Progenitor cell of endocrine pancreas (in vitro differentiated cells): ENCODE data around the gene GIN1. TPM values are rescaled to one million over a fixed set of nuclear protein-coding genes. Genes with fewer than 3 reads are reported as not detected.
"Not testable (repeated sequence)": the region's sequence is repeated elsewhere in the genome, so short reads cannot be mapped to it uniquely, and the experiment has no call there.

ENCODE experiments used
- DNase-seq: peaks from one replicate; pipeline ENCODE4 v3.0.0; 2021; ENCODE audit warnings: low spot score; ENCODE audit not compliant: unreplicated experiment
- H3K27ac Mint-ChIP-seq: 2 replicates; pipeline ENCODE4 v1.8.0; 2021; ENCODE audit warnings: mild to moderate bottlenecking, moderate library complexity, mixed read lengths
- H3K27me3 Mint-ChIP-seq: 2 replicates; pipeline ENCODE4 v1.8.0; 2021; ENCODE audit warnings: mixed read lengths
- H3K36me3 Mint-ChIP-seq: 2 replicates; pipeline ENCODE4 v1.8.0; 2022; ENCODE audit warnings: mixed read lengths; ENCODE audit not compliant: insufficient read depth
- H3K4me1 Mint-ChIP-seq: 2 replicates; pipeline ENCODE4 v1.8.0; 2021; ENCODE audit warnings: low read depth, mixed read lengths
- H3K4me3 Mint-ChIP-seq: 2 replicates; pipeline ENCODE4 v1.8.0; 2021; ENCODE audit warnings: low read depth, mild to moderate bottlenecking, moderate library complexity, mixed read lengths
- H3K9me3 Mint-ChIP-seq: 2 replicates; pipeline ENCODE4 v1.8.0; 2021; ENCODE audit warnings: low read depth, mixed read lengths
- CTCF ChIP-seq: fragments of 200-600 bp; sonication (generic); IDR thresholded peaks from one replicate; pipeline ENCODE4 v1.5.0; 2021; ENCODE audit warnings: antibody characterized with exemption, mild to moderate bottlenecking; ENCODE audit not compliant: unreplicated experiment
- total RNA-seq: library from RNA; stranded (reverse); gene quantifications from 2 replicates; pipeline ENCODE4 v1.2.1, GENCODE V29; 2021

Gene GIN1
- total RNA-seq, 1 donor from 2014 or later: 9.0 TPM

- no peak overlapping the region for H3K4me3 Mint-ChIP-seq
- peaks cover 21% of the 10 kb centered on the region for H3K4me1 Mint-ChIP-seq
- no peaks in the 10 kb centered on the region for H3K27me3 Mint-ChIP-seq
- H3K27ac Mint-ChIP-seq: no peak overlapping the region
- no peak for DNase-seq
- H3K9me3 Mint-ChIP-seq: peaks cover 11% of the 10 kb centered on the region
- peaks cover 2% of the 10 kb centered on the region for H3K36me3 Mint-ChIP-seq
- no peak for TF ChIP-seq CTCF
Measured at GRCh38 chr5:103060424-103060954, 59.4 kb downstream of the GIN1 start.

- no peak for TF ChIP-seq CTCF
- H3K27me3 Mint-ChIP-seq: no peaks in the 10 kb centered on the region
- H3K4me3 Mint-ChIP-seq: no peak overlapping the region
- H3K4me1 Mint-ChIP-seq: peaks cover 21% of the 10 kb centered on the region
- no peak overlapping the region for H3K27ac Mint-ChIP-seq
- DNase-seq: no peak
- H3K9me3 Mint-ChIP-seq: peaks cover 12% of the 10 kb centered on the region
- peaks cover 2% of the 10 kb centered on the region for H3K36me3 Mint-ChIP-seq
Measured at GRCh38 chr5:103059525-103059924, 60.4 kb downstream of the GIN1 start.

GRCh38 chr5:103057208-103058130 is 62.5 kb downstream of the GIN1 start:
- peaks cover 2% of the 10 kb centered on the region for H3K36me3 Mint-ChIP-seq
- peaks cover 21% of the 10 kb centered on the region for H3K4me1 Mint-ChIP-seq
- no peaks in the 10 kb centered on the region for H3K27me3 Mint-ChIP-seq
- no peak for TF ChIP-seq CTCF
- no peak for DNase-seq
- H3K4me3 Mint-ChIP-seq: no peak overlapping the region
- peaks cover 12% of the 10 kb centered on the region for H3K9me3 Mint-ChIP-seq
- no peak overlapping the region for H3K27ac Mint-ChIP-seq

GRCh38 chr5:103046706-103047105 is 73.2 kb downstream of the GIN1 start:
- not testable (repeated sequence) for H3K27ac Mint-ChIP-seq, H3K4me3 Mint-ChIP-seq, H3K36me3 Mint-ChIP-seq, H3K9me3 Mint-ChIP-seq, H3K4me1 Mint-ChIP-seq, DNase-seq, H3K27me3 Mint-ChIP-seq

GRCh38 chr5:103041071-103041676 is 78.8 kb downstream of the GIN1 start:
- Mint-ChIP-seq H3K27ac (no peak overlapping the region), H3K27me3 (no peaks in the 10 kb centered on the region), H3K9me3 (no peaks in the 10 kb centered on the region), H3K4me3 (no peak overlapping the region), H3K36me3 (no peaks in the 10 kb centered on the region), H3K4me1 (peaks cover 4% of the 10 kb centered on the region)
- TF ChIP-seq CTCF: peak; percentile 57
- DNase-seq: no peak
